T-cell (primary cell): Measurements from ENCODE around the gene CYP26C1. TPM values are rescaled to one million over a fixed set of nuclear protein-coding genes. Genes with fewer than 3 reads are reported as not detected.

ENCODE experiments used
- ATAC-seq, 4 experiments: fragments of 200-7000 bp in 3 of 4; fragments of 150-1000 bp in 1 of 4; cut with Tn5 transposase; replicated peaks in 1 of 4; 1 replicate in 3 of 4; 2 replicates in 1 of 4; pipeline ENCODE4 v1.10.0; 2021; ENCODE audit warnings: moderate library complexity in 3 of 4, mild to moderate bottlenecking in 2 of 4, moderate number of reproducible peaks in 1 of 4
- CTCF ChIA-PET, 2 donors: fragments of 300-600 bp; sonication (Branson Sonifier 250); formaldehyde crosslinking; loops; one replicate each; lab custom pipeline; 2022; ENCODE audit warnings: antibody characterized with exemption in 2 of 2; lab: Charles Lee
- POLR2A ChIA-PET, 2 donors: fragments of 300-600 bp; sonication (Branson Sonifier 250); formaldehyde crosslinking; loops; one replicate each; lab custom pipeline; 2022; ENCODE audit warnings: antibody characterized with exemption in 2 of 2; lab: Charles Lee
- DNase-seq, 35 experiments: peaks; one replicate each; pipeline versions ENCODE4 v3.0.0 to v3.0.0-alpha.2; 2013 to 2023
- H3K27ac ChIP-seq: one replicate; pipeline ENCODE4 v1.5.1; 2013; ENCODE audit warnings: low read length
- H3K27me3 ChIP-seq, 2 experiments: replicated peaks in 1 of 2; 1 replicate in 1 of 2; 2 replicates in 1 of 2; pipeline versions ENCODE4 v1.6.1 to v1.7.0; 2013; ENCODE audit warnings: low read length in 1 of 2, mixed read lengths in 1 of 2; ENCODE audit not compliant: control insufficient read depth in 2 of 2, insufficient read depth in 2 of 2; ENCODE audit errors: extremely low read depth in 1 of 2
- H3K36me3 ChIP-seq, 2 donors: 1 replicate in 1 of 2; 2 replicates in 1 of 2; pipeline versions ENCODE4 v1.6.1 to v1.7.0; 2013; ENCODE audit warnings: low read length in 1 of 2; ENCODE audit not compliant: control insufficient read depth in 2 of 2, insufficient read depth in 1 of 2; ENCODE audit errors: extremely low read depth in 1 of 2
- H3K4me1 ChIP-seq, 2 experiments: 1 replicate in 1 of 2; 2 replicates in 1 of 2; pipeline versions ENCODE4 v1.6.1 to v1.7.0; 2013; ENCODE audit warnings: low read length in 2 of 2, mixed read lengths in 1 of 2; ENCODE audit not compliant: insufficient read depth in 2 of 2, control insufficient read depth in 1 of 2; ENCODE audit errors: extremely low read depth in 1 of 2
- H3K4me3 ChIP-seq, 2 donors: 1 replicate in 1 of 2; 2 replicates in 1 of 2; pipeline versions ENCODE4 v1.5.1 to v1.7.0; 2013; ENCODE audit warnings: mild to moderate bottlenecking in 2 of 2, low read length in 1 of 2, moderate library complexity in 1 of 2; ENCODE audit not compliant: control insufficient read depth in 1 of 2; ENCODE audit errors: extremely low read depth in 1 of 2
- H3K9me3 ChIP-seq: 2 replicates; pipeline ENCODE4 v1.7.0; 2013
- H3K27ac Mint-ChIP-seq, 2 donors: one replicate each; pipeline ENCODE4 v1.8.0; 2020 to 2021; ENCODE audit warnings: mild to moderate bottlenecking in 2 of 2, mixed read lengths in 2 of 2
- H3K27me3 Mint-ChIP-seq, 2 donors: one replicate each; pipeline ENCODE4 v1.8.0; 2021 to 2022; ENCODE audit warnings: mixed read lengths in 2 of 2
- H3K36me3 Mint-ChIP-seq: one replicate; pipeline ENCODE4 v1.8.0; 2021; ENCODE audit warnings: mixed read lengths
- H3K4me1 Mint-ChIP-seq, 3 donors: one replicate each; pipeline ENCODE4 v1.8.0; 2020 to 2022; ENCODE audit warnings: mixed read lengths in 3 of 3, mild to moderate bottlenecking in 1 of 3
- H3K4me3 Mint-ChIP-seq, 3 donors: one replicate each; pipeline ENCODE4 v1.8.0; 2020 to 2022; ENCODE audit warnings: mild to moderate bottlenecking in 3 of 3, mixed read lengths in 3 of 3, moderate library complexity in 3 of 3
- H3K9me3 Mint-ChIP-seq, 3 donors: one replicate each; pipeline ENCODE4 v1.8.0; 2020 to 2022; ENCODE audit warnings: mixed read lengths in 3 of 3
- WGBS: methylation state at CpG from one replicate; pipeline ENCODE4 v1.1.5; 2013; ENCODE audit warnings: missing lambda C conversion rate; ENCODE audit not compliant: insufficient coverage; 5-methylcytosine and 5-hydroxymethylcytosine counted together
- total RNA-seq, 35 experiments: library from RNA in 6 of 35; stranded (reverse) in 6 of 35; fragments of 120-200 nt in 1 of 35; gene quantifications; one replicate each; pipeline versions ENCODE4 v1.2.1 to v1.2.4 and lab custom pipeline; 2013 to 2026

CYP26C1 gene
- total RNA-seq, 5 donors from 2014 or later (not counting 1 experiment from before 2014, with no cell fraction given) = 0.20 to 0.49 (median 0.38) TPM

DNA sequence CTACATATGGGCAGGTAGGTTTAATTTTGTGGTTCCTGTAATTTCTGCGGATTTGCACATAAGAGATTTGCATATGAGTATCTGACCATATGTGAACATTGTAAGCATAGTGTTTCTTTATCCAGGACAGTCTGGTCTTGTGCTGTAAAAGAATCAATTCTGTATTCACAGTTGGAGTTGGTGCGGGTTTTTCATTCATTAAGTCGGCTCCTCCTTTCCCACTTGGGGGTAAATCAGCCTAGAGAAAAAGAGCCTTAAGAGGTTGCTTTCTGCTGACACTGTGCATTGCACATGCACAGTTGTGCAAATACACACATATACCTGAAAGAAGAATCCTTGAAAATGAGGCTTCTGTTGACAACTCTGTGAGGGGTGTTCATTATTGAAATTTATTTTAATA is 6.1 kb upstream of the CYP26C1 start:
- no peak for DNase-seq
- POLR2A ChIA-PET = no interaction called here
- CTCF ChIA-PET = no interaction called here

DNA sequence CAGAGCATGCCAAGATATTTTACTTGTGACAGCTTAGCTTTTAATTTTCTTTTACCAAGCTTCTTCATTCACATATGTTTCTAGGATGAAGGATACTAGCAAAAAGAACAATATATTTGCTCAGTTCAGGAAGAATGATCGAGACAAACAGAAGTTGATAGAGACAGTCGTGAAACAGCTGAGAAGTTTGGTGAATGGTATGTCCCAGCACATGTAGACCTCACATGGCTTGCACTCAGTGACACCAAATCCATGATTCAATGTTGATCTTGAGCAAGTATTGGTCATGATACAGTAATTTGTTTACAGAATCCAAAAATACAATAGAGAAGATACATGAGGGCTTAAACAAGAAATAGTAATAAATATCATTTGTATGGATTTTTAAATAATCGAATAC is 2.5 kb upstream of the CYP26C1 start:
- Mint-ChIP-seq H3K9me3 (no peaks in the 10 kb centered on the region), H3K27me3 (peaks cover 4 to 22% of the 10 kb centered on the region in 2 donors), H3K36me3 (peaks cover 36% of the 10 kb centered on the region), H3K4me1 (peaks cover 20 to 24% (median 20%) of the 10 kb centered on the region in 3 donors), H3K27ac (no peak overlapping the region), H3K4me3 (no peak overlapping the region)
- H3K4me3 ChIP-seq = no peak overlapping the region
- no CpG with 5 or more reads among the region's 3 CpGs for WGBS
- no peak overlapping the region for H3K27ac ChIP-seq
- ChIA-PET POLR2A (interaction anchor here in 1 of 2 donors (0.6 kb wide), 1 partner anchor 74 kb away, joined by 3 read pairs; no protein-coding TSS in a partner anchor), CTCF (interaction anchor here (0.6 to 1.5 kb wide), 2 partner anchors 73 to 295 kb away, joined by 3 to 4 read pairs; no protein-coding TSS in a partner anchor)
- ATAC-seq = no peak
- DNase-seq = no peak
- peaks cover 6 to 24% of the 10 kb centered on the region in 2 experiments for H3K27me3 ChIP-seq
- H3K36me3 ChIP-seq = peaks cover 0 to 3% of the 10 kb centered on the region in 2 donors
- no peaks in the 10 kb centered on the region for H3K9me3 ChIP-seq
- H3K4me1 ChIP-seq = peaks cover 0 to 20% of the 10 kb centered on the region in 2 experiments

More for the DNA sequence above, 6.1 kb upstream of the CYP26C1 start:
- 100% methylated on average over 1 of the region's 3 CpGs for WGBS
- H3K9me3 ChIP-seq = no peaks in the 10 kb centered on the region
- H3K4me1 Mint-ChIP-seq = peaks cover 0 to 1% (median 0%) of the 10 kb centered on the region in 3 donors
- H3K36me3 ChIP-seq = peaks cover 0 to 3% of the 10 kb centered on the region in 2 donors
- no peaks in the 10 kb centered on the region for H3K9me3 Mint-ChIP-seq
- H3K4me3 ChIP-seq = no peak overlapping the region
- peaks cover 0 to 3% of the 10 kb centered on the region in 2 experiments for H3K27me3 ChIP-seq
- peaks cover 0 to 6% of the 10 kb centered on the region in 2 donors for H3K27me3 Mint-ChIP-seq
- no peak overlapping the region for H3K27ac Mint-ChIP-seq
- ATAC-seq = no peak
- H3K4me1 ChIP-seq = no peaks in the 10 kb centered on the region
- H3K36me3 Mint-ChIP-seq = peaks cover 35% of the 10 kb centered on the region
- H3K4me3 Mint-ChIP-seq = no peak overlapping the region
- no peak overlapping the region for H3K27ac ChIP-seq

DNA sequence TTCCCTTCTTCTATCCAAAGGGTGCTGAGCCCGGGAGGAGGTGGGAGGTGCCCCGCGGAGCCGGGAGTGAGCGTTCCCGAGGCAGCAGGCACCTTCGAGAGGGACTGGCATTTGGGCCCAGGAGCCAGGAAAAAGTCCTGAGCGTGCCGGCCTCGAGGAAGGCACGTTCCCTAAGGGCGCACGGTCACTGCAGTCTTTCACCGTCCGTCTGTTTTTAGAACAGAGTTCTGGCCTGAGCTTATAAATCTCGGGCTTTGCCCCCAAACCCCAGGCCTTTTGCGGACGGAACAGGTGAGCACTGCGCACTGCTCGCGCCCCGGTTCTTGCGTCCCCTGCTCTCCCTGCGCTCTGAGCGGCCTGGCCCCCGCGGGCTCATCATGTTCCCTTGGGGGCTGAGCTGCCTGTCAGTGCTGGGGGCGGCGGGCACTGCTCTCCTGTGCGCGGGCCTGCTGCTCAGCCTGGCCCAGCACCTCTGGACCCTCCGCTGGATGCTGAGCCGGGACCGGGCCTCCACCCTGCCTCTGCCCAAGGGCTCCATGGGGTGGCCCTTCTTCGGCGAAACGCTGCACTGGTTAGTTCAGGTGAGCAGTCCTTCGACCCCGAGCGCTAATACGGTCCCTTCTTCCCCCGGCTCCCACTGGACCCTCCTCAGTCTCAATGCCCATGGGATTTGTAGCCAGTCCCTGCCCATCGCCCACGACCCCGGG is 442 bp downstream of the CYP26C1 start:
- Histone ChIP-seq H3K36me3 (peaks cover 0 to 3% of the 10 kb centered on the region in 2 donors), H3K4me3 (no peak overlapping the region), H3K4me1 (peaks cover 0 to 20% of the 10 kb centered on the region in 2 experiments), H3K9me3 (no peaks in the 10 kb centered on the region), H3K27me3 (peaks cover 21 to 39% of the 10 kb centered on the region in 2 experiments), H3K27ac (no peak overlapping the region)
- ATAC-seq = no peak
- Mint-ChIP-seq H3K9me3 (no peaks in the 10 kb centered on the region), H3K27ac (no peak overlapping the region), H3K36me3 (peaks cover 29% of the 10 kb centered on the region), H3K27me3 (peaks cover 21 to 45% of the 10 kb centered on the region in 2 donors), H3K4me1 (peaks cover 30 to 36% (median 36%) of the 10 kb centered on the region in 3 donors), H3K4me3 (peak overlapping the region in 2 of 3 donors; percentile 50 to 74)
- CTCF ChIA-PET = no interaction called here
- DNase-seq = no peak
- POLR2A ChIA-PET = no interaction called here
- WGBS = 69% methylated on average over 36 of the region's 45 CpGs

DNA sequence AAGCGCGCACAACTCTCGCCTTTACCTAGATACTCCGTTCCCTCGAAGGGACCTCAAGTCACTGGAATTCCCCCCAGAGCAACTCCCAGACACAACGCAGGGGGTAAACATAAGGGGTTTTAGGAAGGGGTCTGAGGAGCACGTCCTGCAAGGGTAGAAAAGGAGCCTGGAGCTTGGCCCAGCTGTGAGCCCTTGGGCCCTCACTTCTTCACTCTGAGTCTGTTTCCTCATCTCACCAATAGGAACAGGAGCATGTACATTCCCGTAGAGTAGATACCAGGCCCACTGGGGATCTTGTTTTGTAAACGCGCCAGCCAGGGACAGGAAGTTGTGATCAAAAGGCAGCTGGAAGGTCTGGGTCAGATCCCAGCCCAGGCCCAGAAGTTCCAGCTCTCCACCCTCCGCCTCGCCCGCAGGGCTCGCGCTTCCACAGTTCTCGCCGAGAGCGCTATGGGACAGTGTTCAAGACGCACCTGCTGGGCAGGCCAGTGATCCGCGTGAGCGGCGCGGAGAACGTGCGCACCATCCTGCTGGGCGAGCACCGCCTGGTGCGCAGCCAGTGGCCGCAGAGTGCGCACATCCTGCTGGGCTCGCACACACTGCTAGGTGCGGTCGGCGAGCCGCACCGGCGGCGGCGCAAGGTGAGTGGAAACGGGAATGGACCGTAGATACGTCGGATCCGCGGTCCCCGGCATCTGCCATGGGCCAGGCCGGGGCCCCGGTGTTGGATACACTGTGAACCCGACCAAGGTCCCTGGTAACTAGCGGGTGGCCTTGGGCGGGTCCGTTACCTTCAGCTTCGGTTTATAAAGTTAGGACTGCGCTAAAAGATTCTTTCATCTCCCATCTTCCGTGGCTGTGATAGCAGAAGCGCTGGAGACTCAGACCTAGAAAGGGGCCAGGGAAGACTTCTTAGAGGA is 1.3 kb downstream of the CYP26C1 start:
- ChIA-PET CTCF (no interaction called here), POLR2A (no interaction called here)
- H3K4me1 ChIP-seq = peaks cover 0 to 20% of the 10 kb centered on the region in 2 experiments
- H3K27ac ChIP-seq = no peak overlapping the region
- H3K4me3 ChIP-seq = peak overlapping the region in 1 of 2 donors; percentile 58
- H3K27me3 ChIP-seq = peaks cover 23 to 46% of the 10 kb centered on the region in 2 experiments
- peaks cover 35 to 38% (median 37%) of the 10 kb centered on the region in 3 donors for H3K4me1 Mint-ChIP-seq
- H3K9me3 ChIP-seq = no peaks in the 10 kb centered on the region
- H3K9me3 Mint-ChIP-seq = no peaks in the 10 kb centered on the region
- WGBS = 8% methylated on average over 46 of the region's 57 CpGs
- H3K27ac Mint-ChIP-seq = no peak overlapping the region
- peaks cover 24 to 52% of the 10 kb centered on the region in 2 donors for H3K27me3 Mint-ChIP-seq
- H3K36me3 ChIP-seq = peaks cover 0 to 3% of the 10 kb centered on the region in 2 donors
- peaks cover 26% of the 10 kb centered on the region for H3K36me3 Mint-ChIP-seq
- ATAC-seq = peak; percentile 6 to 54 (median 14)
- peak overlapping the region; percentile 57 to 74 (median 68) for H3K4me3 Mint-ChIP-seq
- no peak for DNase-seq

DNA sequence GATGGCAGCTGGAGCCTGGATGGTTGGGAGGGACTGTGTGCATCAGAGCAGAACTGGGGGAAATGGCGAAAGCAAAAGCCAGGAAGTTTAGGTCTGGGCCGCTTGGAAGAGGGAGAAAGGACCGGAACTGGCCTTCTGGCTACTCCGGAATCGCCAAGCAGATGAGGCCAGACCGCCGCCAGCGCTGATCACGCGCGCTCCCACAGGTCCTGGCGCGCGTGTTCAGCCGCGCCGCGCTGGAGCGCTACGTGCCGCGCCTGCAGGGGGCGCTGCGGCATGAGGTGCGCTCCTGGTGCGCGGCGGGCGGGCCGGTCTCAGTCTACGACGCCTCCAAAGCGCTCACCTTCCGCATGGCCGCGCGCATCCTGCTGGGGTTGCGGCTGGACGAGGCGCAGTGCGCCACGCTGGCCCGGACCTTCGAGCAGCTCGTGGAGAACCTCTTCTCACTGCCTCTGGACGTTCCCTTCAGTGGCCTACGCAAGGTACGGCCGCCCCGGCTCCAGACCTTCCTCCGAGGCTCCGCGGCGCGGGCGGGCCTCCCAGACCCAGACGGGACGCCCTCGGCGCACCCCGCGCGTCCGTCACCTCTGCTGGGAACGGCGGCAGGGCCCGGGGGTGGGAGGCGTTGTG is 2.0 kb downstream of the CYP26C1 start:
- peak in 12 of 35 experiments; percentile 12 to 55 (median 20) for DNase-seq
- Mint-ChIP-seq H3K36me3 (peaks cover 21% of the 10 kb centered on the region), H3K27me3 (peaks cover 31 to 58% of the 10 kb centered on the region in 2 donors), H3K9me3 (no peaks in the 10 kb centered on the region), H3K4me1 (peaks cover 35 to 46% (median 41%) of the 10 kb centered on the region in 3 donors), H3K4me3 (peak overlapping the region; percentile 57 to 74 (median 68)), H3K27ac (no peak overlapping the region)
- Histone ChIP-seq H3K9me3 (no peaks in the 10 kb centered on the region), H3K4me3 (peak overlapping the region in 1 of 2 donors; percentile 58), H3K27ac (no peak overlapping the region), H3K4me1 (peaks cover 0 to 20% of the 10 kb centered on the region in 2 experiments), H3K27me3 (peaks cover 22 to 50% of the 10 kb centered on the region in 2 experiments), H3K36me3 (peaks cover 0 to 3% of the 10 kb centered on the region in 2 donors)
- WGBS = 3% methylated on average over 58 of the region's 68 CpGs
- CTCF ChIA-PET = no interaction called here
- peak; percentile 56 to 83 (median 61) for ATAC-seq
- POLR2A ChIA-PET = no interaction called here
